Ovary (tissue), 3 donors: ENCODE data around the gene SGCD.

Experiments
- CTCF ChIP-seq, 3 donors: fragments of 450-650 bp in 2 of 3; fragments of 200-600 bp in 1 of 3; IDR thresholded peaks; one replicate each; pipeline versions ENCODE4 v1.5.1 to v1.8.0; 2016 to 2022; ENCODE audit warnings: antibody characterized with exemption in 3 of 3, mild to moderate bottlenecking in 1 of 3
- EP300 ChIP-seq: sonication (generic); formaldehyde crosslinking; IDR thresholded peaks from one replicate; pipeline ENCODE4 v1.6.1; 2017; ENCODE audit warnings: antibody characterized with exemption
- POLR2A ChIP-seq: fragments of 450-650 bp; IDR thresholded peaks from one replicate; pipeline ENCODE4 v1.6.1; 2017; ENCODE audit warnings: antibody characterized with exemption, mild to moderate bottlenecking, moderate library complexity
- donor health status: DM: no; HTN: no; CAD: no.

GRCh38 chr5:156526081-156526925 lies 199.3 kb downstream of the SGCD start:
- TF ChIP-seq CTCF (IDR thresholded peaks at IDR 0.05) (no peak), EP300 (no peak), POLR2A (no peak)
